ENCODE results near the gene AGAP2.

GRCh38 chr12:57693659-57694458 lies 44.7 kb downstream of the AGAP2 start, which contains the start of gene OS9:
- peak; percentile 61 to 91 (median 84) for TF ChIP-seq CTCF (IDR thresholded peaks at IDR 0.05)
- TF ChIP-seq POLR2A (IDR thresholded peaks at IDR 0.05), result peak; percentile 74 to 87
